Sigmoid colon (tissue), 7 donors: ENCODE results near the gene ODAD4. TPM values are rescaled to one million over a fixed set of nuclear protein-coding genes. Genes with fewer than 3 reads are reported as not detected.
"Not testable (repeated sequence)": the region's sequence is repeated elsewhere in the genome, so short reads cannot be mapped to it uniquely, and the experiment has no call there.

ENCODE experiments used
- DNase-seq: peaks from one replicate; pipeline ENCODE4 v3.0.0-alpha.2; 2019
- H3K27ac ChIP-seq, 4 donors: fragments of 200-600 bp; sonication (generic); one replicate each; pipeline ENCODE4 v1.5.1; 2016 to 2019; ENCODE audit warnings: mild to moderate bottlenecking in 1 of 4
- H3K27me3 ChIP-seq, 3 donors: fragments of 200-600 bp; sonication (generic); one replicate each; pipeline ENCODE4 v1.5.1; 2019; ENCODE audit warnings: mild to moderate bottlenecking in 1 of 3
- H3K36me3 ChIP-seq, 4 donors: fragments of 200-600 bp; sonication (generic); one replicate each; pipeline ENCODE4 v1.5.1; 2016 to 2019
- H3K4me1 ChIP-seq, 4 donors: fragments of 200-600 bp; sonication (generic); one replicate each; pipeline ENCODE4 v1.5.1; 2017 to 2019
- H3K4me3 ChIP-seq, 4 donors: fragments of 200-600 bp; sonication (generic); one replicate each; pipeline ENCODE4 v1.5.1; 2017 to 2019; ENCODE audit warnings: mild to moderate bottlenecking in 2 of 4, moderate library complexity in 1 of 4
- H3K9me3 ChIP-seq, 4 donors: fragments of 200-600 bp in 3 of 4; sonication (generic) in 3 of 4; one replicate each; pipeline versions ENCODE4 v1.5.1 to v1.6.1; 2013 to 2019
- CTCF ChIP-seq, 4 experiments: fragments of 450-650 bp in 3 of 4; fragments of 200-600 bp in 1 of 4; IDR thresholded peaks; one replicate each; pipeline ENCODE4 v1.5.1; 2016 to 2019; ENCODE audit warnings: antibody characterized with exemption in 4 of 4, mild to moderate bottlenecking in 3 of 4, moderate library complexity in 2 of 4
- EP300 ChIP-seq, 4 donors: sonication (generic); formaldehyde crosslinking; IDR thresholded peaks; one replicate each; pipeline ENCODE4 v1.6.1; 2017; ENCODE audit warnings: antibody characterized with exemption in 4 of 4
- POLR2A ChIP-seq, 2 donors: fragments of 450-650 bp; IDR thresholded peaks; one replicate each; pipeline ENCODE4 v1.6.1; 2016; ENCODE audit warnings: antibody characterized with exemption in 2 of 2, mild to moderate bottlenecking in 2 of 2, moderate library complexity in 2 of 2
- POLR2AphosphoS5 ChIP-seq, 4 donors: sonication (generic); formaldehyde crosslinking; IDR thresholded peaks; one replicate each; pipeline ENCODE4 v1.6.1; 2017; ENCODE audit warnings: antibody characterized with exemption in 4 of 4
- WGBS, 2 donors: extraction: QIAGEN DNeasy Blood & Tissue Kit; methylation state at CpG; one replicate each; pipeline ENCODE4 v1.1.7; 2013; 5-methylcytosine and 5-hydroxymethylcytosine counted together
- intact Hi-C: fragments of 100-400 bp; cut with DNase I; formaldehyde crosslinking; loops from one replicate; pipeline ENCODE4 v1.15.1; 2023
- polyA plus RNA-seq, 3 donors: library from polyadenylated mRNA; stranded (reverse); fragments of 200-250 nt; gene quantifications; one replicate each; pipeline ENCODE4 v1.2.3, GENCODE V29; 2013
- total RNA-seq, 4 donors: library from RNA; depleted of rRNA; stranded (reverse); fragments of >200 nt; gene quantifications; one replicate each; pipeline ENCODE4 v1.1.0, GENCODE V29; 2016
- donor health status: healthy with polysubstance abuse.
- donor health status: Bipolar disorder and iron deficiency.
- donor health status: healthy.

The ODAD4 gene
- total and polyA plus RNA-seq, 7 donors: 0.41 to 2.2 (median 1.6) TPM; not detected in 2

GRCh38 chr17:42001729-42002128 is 71.3 kb downstream of the ODAD4 start:
- Histone ChIP-seq H3K27ac (no peak overlapping the region), H3K27me3 (no peaks in the 10 kb centered on the region), H3K4me3 (no peak overlapping the region), H3K36me3 (peaks cover 16 to 66% (median 33%) of the 10 kb centered on the region in 4 donors), H3K9me3 (no peaks in the 10 kb centered on the region), H3K4me1 (peaks cover 0 to 27% (median 25%) of the 10 kb centered on the region in 4 donors)
- no peak for TF ChIP-seq CTCF (IDR thresholded peaks at IDR 0.05)
- no peak for TF ChIP-seq POLR2AphosphoS5 (IDR thresholded peaks at IDR 0.05)
- TF ChIP-seq POLR2A (IDR thresholded peaks at IDR 0.05): no peak
- WGBS, 2 donors: 77 to 88% methylated on average over 2 of the region's 2 CpGs
- intact Hi-C loops: no loop called here
- DNase-seq: no peak

DNA sequence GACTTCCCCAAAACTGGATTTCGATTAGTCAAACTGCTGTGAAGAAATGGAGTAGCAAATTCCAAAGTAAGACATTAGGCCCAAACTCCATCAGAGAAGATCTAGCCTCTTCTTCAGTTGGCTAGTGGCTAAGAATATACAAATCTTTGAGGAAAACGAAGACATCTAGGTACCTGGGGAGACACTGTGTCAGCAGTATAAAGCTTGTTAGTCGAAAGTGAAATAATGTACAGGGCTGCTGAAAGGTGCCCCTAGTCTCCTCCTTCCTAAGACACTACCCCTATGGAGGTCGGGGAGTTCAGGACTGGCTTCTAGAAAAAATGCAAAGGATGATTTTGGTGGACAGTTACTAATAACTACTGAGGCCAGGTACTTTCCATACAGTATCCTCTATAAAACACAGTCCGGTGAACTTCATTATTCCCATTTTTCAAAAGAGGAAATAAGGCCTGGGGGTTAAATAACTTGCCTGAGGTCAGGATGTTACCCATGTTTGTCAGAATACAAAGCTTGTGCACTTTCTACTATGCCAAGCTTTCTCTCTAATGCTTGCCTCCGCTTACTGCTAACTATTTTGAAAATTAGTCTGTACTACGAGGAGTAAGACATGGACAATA is 71.9 kb downstream of the ODAD4 start:
- Histone ChIP-seq H3K36me3 (peaks cover 10 to 60% (median 27%) of the 10 kb centered on the region in 4 donors), H3K4me3 (no peak overlapping the region), H3K27me3 (no peaks in the 10 kb centered on the region), H3K9me3 (no peaks in the 10 kb centered on the region), H3K4me1 (peaks cover 0 to 29% (median 25%) of the 10 kb centered on the region in 4 donors), H3K27ac (no peak overlapping the region)
- DNase-seq: no peak
- no peak for TF ChIP-seq EP300 (IDR thresholded peaks at IDR 0.05)
- no peak for TF ChIP-seq CTCF (IDR thresholded peaks at IDR 0.05)
- TF ChIP-seq POLR2AphosphoS5 (IDR thresholded peaks at IDR 0.05): no peak
- no peak for TF ChIP-seq POLR2A (IDR thresholded peaks at IDR 0.05)
- intact Hi-C loops: no loop called here
- WGBS, 2 donors: 89 to 90% methylated on average over 7 of the region's 7 CpGs

GRCh38 chr17:42002792-42003301 is 72.4 kb downstream of the ODAD4 start:
- no peak for DNase-seq
- 26 to 67% methylated on average over 3 of the region's 3 CpGs for WGBS, 2 donors
- H3K4me1 ChIP-seq: peaks cover 0 to 35% (median 25%) of the 10 kb centered on the region in 4 donors
- peaks cover 8 to 55% (median 22%) of the 10 kb centered on the region in 4 donors for H3K36me3 ChIP-seq
- peak overlapping the region in 2 of 4 donors; percentile 2 to 22 for H3K27ac ChIP-seq
- H3K4me3 ChIP-seq: no peak overlapping the region
- intact Hi-C loops: no loop called here
- no peaks in the 10 kb centered on the region for H3K9me3 ChIP-seq
- no peaks in the 10 kb centered on the region for H3K27me3 ChIP-seq
- TF ChIP-seq POLR2AphosphoS5 (IDR thresholded peaks at IDR 0.05): no peak

DNA sequence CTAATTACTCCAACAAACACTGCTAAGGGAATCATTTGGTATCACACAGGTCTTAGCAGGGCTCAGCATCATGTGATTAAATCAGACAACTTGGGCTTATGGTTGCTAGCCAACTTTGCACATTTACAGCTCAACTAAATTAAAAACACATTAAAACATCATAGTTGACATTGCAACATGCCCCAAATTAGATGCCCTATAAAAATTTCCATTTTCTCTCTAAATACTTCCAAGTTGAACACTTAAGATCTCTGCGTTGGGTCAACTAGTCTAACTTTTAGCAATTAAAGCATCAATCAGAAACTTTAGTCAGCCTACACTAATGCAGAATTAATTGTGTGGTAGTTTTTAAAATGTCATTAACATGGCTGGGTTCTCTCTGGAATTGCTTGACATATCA is 74.7 kb downstream of the ODAD4 start:
- no peak for TF ChIP-seq POLR2A (IDR thresholded peaks at IDR 0.05)
- H3K9me3 ChIP-seq: no peaks in the 10 kb centered on the region
- no peak overlapping the region for H3K27ac ChIP-seq
- 79 to 90% methylated on average over 1 of the region's 1 CpG for WGBS, 2 donors
- DNase-seq: no peak
- intact Hi-C loops: no loop called here
- no peaks in the 10 kb centered on the region for H3K27me3 ChIP-seq
- peaks cover 0 to 32% (median 2%) of the 10 kb centered on the region in 4 donors for H3K36me3 ChIP-seq
- peaks cover 0 to 47% (median 36%) of the 10 kb centered on the region in 4 donors for H3K4me1 ChIP-seq
- H3K4me3 ChIP-seq: no peak overlapping the region

GRCh38 chr17:42009170-42009569 is 78.8 kb downstream of the ODAD4 start:
- peaks cover 0 to 74% (median 66%) of the 10 kb centered on the region in 4 donors for H3K4me1 ChIP-seq
- no peak for DNase-seq
- no peaks in the 10 kb centered on the region for H3K27me3 ChIP-seq
- 74 to 79% methylated on average over 4 of the region's 4 CpGs for WGBS, 2 donors
- no peak overlapping the region for H3K27ac ChIP-seq
- intact Hi-C loops: no loop called here
- no peaks in the 10 kb centered on the region for H3K36me3 ChIP-seq
- no peak overlapping the region for H3K4me3 ChIP-seq
- no peaks in the 10 kb centered on the region for H3K9me3 ChIP-seq
- TF ChIP-seq CTCF (IDR thresholded peaks at IDR 0.05) (peak in 1 of 4 experiments; percentile 12), POLR2AphosphoS5 (IDR thresholded peaks at IDR 0.05) (no peak)

- H3K36me3 ChIP-seq, intact Hi-C loops, H3K27me3 ChIP-seq, H3K4me3 ChIP-seq, H3K9me3 ChIP-seq, DNase-seq: not testable (repeated sequence)
- WGBS, 2 donors: 65 to 77% methylated on average over 9 of the region's 9 CpGs
- Histone ChIP-seq H3K27ac (peak overlapping the region in 1 of 4 donors; percentile 8), H3K4me1 (peaks cover 0 to 74% (median 65%) of the 10 kb centered on the region in 4 donors)
These were observed 79.9 kb downstream of the ODAD4 start for GRCh38 chr17:42010266-42010680.
